Peyer's patch (tissue), 4 donors: Measurements from ENCODE around the gene ZNF394.

Experiments used
- CTCF ChIP-seq, 6 experiments: fragments of 450-650 bp in 4 of 6; fragments of 200-600 bp in 2 of 6; sonication (generic) in 1 of 6; IDR thresholded peaks; one replicate each; pipeline ENCODE4 v1.5.1; 2017 to 2019; ENCODE audit warnings: antibody characterized with exemption in 6 of 6, mild to moderate bottlenecking in 3 of 6, moderate library complexity in 1 of 6
- POLR2A ChIP-seq, 2 donors: fragments of 450-650 bp; IDR thresholded peaks; one replicate each; pipeline ENCODE4 v1.5.1; 2017; ENCODE audit warnings: antibody characterized with exemption in 2 of 2, mild to moderate bottlenecking in 2 of 2, moderate library complexity in 2 of 2

DNA sequence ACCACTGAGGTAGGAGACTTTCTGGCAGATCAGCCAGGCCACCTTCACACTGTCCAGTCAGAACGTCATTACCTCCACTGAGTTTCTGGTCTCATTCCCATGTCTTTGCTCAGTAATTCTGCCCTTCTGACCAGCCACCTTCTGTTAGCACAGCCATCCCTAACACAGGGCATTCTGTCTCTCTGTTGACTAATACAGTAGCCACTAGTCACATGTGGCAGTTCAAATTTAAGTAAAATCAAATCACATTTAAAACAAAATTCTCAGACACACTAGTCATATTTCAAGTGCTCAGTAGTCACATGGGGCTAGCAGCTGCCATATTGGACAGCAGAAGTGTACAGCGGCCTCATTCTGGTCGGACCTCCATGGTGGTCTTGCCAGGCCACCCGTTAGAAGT, 54.0 kb downstream of the ZNF394 start:
- TF ChIP-seq CTCF (IDR thresholded peaks at IDR 0.05) (no peak), POLR2A (IDR thresholded peaks at IDR 0.05) (no peak)
